Liver (tissue), 3 donors: ENCODE data around the gene BCR.

Source experiments
- CTCF ChIP-seq: fragments of 150-350 bp; IDR thresholded peaks from 2 replicates; pipeline ENCODE4 v1.5.1; 2017; ENCODE audit warnings: improper control_type of control experiment, low read depth, low read length; ENCODE audit not compliant: missing input control
- FOXA1 ChIP-seq: IDR thresholded peaks from 2 replicates; pipeline ENCODE4 v1.6.1; 2016; ENCODE audit warnings: antibody characterized with exemption
- HNF4A ChIP-seq, 2 donors: conservative IDR thresholded peaks; 2 replicates each; pipeline ENCODE4 v1.6.1; 2016; ENCODE audit warnings: antibody characterized with exemption in 2 of 2, mild to moderate bottlenecking in 2 of 2
- JUND ChIP-seq, 2 donors: IDR thresholded peaks; 2 replicates each; pipeline ENCODE4 v1.6.1; 2016; ENCODE audit warnings: antibody characterized with exemption in 2 of 2
- MAX ChIP-seq: IDR thresholded peaks from 2 replicates; pipeline ENCODE4 v1.6.1; 2016; ENCODE audit warnings: antibody characterized with exemption
- RAD21 ChIP-seq, 2 donors: IDR thresholded peaks; 2 replicates each; pipeline ENCODE4 v1.6.1; 2016; ENCODE audit warnings: antibody characterized with exemption in 2 of 2, mild to moderate bottlenecking in 2 of 2
- REST ChIP-seq: IDR thresholded peaks from 2 replicates; pipeline ENCODE4 v1.6.1; 2016; ENCODE audit warnings: antibody characterized with exemption, mild to moderate bottlenecking
- RXRA ChIP-seq, 2 donors: IDR thresholded peaks; 2 replicates each; pipeline ENCODE4 v1.6.1; 2017 to 2018; ENCODE audit warnings: antibody characterized with exemption in 2 of 2, mild to moderate bottlenecking in 1 of 2
- YY1 ChIP-seq: IDR thresholded peaks from 2 replicates; pipeline ENCODE4 v1.6.1; 2016; ENCODE audit warnings: antibody characterized with exemption, mild to moderate bottlenecking
- donor health status: healthy.
- donor health status: healthy.

- TF ChIP-seq RXRA (IDR thresholded peaks at IDR 0.05) (no peak), CTCF (no peak), RAD21 (IDR thresholded peaks at IDR 0.05) (no peak), MAX (no peak), REST (no peak), JUND (IDR thresholded peaks at IDR 0.05) (no peak), YY1 (no peak), HNF4A (conservative IDR thresholded peaks at IDR 0.05) (no peak), FOXA1 (no peak)
Observed at GRCh38 chr22:23301591-23301990, 121.3 kb downstream of the BCR start.
